Bronchial epithelial cell (primary cell): ENCODE results near the gene NR6A1. TPM values are rescaled to one million over a fixed set of nuclear protein-coding genes. Genes with fewer than 3 reads are reported as not detected.

Experiments
- DNase-seq: peaks from one replicate; pipeline ENCODE4 v3.0.0-alpha.2; 2010; ENCODE audit warnings: low read depth
- FAIRE-seq: peaks from 2 replicates; lab custom pipeline; 2011; peaks lifted over from hg19 to GRCh38; lab: Jason Lieb, UNC
- H3K27me3 ChIP-seq: 2 replicates; pipeline ENCODE4 v1.5.1; 2011; ENCODE audit warnings: low read length; ENCODE audit not compliant: control insufficient read depth, insufficient read depth
- H3K36me3 ChIP-seq: 2 replicates; pipeline ENCODE4 v1.5.1; 2011; ENCODE audit warnings: low read length; ENCODE audit not compliant: control insufficient read depth, insufficient read depth
- H3K4me3 ChIP-seq: 2 replicates; pipeline ENCODE4 v1.5.1; 2011; ENCODE audit warnings: mild to moderate bottlenecking, low read depth, low read length, control low read depth
- CTCF ChIP-seq: IDR thresholded peaks from 2 replicates; pipeline ENCODE4 v1.5.1; 2011; ENCODE audit warnings: mild to moderate bottlenecking, moderate library complexity, low read length, control low read depth, inconsistent platforms; ENCODE audit not compliant: insufficient read depth, severe bottlenecking
- total RNA-seq: library from RNA; depleted of rRNA; stranded (reverse); fragments of >200 nt; gene quantifications from 2 replicates; pipeline ENCODE4 v1.2.1, GENCODE V29; 2014

Gene NR6A1
- total RNA-seq, 1 donor from 2014 or later: 2.9 TPM

DNA sequence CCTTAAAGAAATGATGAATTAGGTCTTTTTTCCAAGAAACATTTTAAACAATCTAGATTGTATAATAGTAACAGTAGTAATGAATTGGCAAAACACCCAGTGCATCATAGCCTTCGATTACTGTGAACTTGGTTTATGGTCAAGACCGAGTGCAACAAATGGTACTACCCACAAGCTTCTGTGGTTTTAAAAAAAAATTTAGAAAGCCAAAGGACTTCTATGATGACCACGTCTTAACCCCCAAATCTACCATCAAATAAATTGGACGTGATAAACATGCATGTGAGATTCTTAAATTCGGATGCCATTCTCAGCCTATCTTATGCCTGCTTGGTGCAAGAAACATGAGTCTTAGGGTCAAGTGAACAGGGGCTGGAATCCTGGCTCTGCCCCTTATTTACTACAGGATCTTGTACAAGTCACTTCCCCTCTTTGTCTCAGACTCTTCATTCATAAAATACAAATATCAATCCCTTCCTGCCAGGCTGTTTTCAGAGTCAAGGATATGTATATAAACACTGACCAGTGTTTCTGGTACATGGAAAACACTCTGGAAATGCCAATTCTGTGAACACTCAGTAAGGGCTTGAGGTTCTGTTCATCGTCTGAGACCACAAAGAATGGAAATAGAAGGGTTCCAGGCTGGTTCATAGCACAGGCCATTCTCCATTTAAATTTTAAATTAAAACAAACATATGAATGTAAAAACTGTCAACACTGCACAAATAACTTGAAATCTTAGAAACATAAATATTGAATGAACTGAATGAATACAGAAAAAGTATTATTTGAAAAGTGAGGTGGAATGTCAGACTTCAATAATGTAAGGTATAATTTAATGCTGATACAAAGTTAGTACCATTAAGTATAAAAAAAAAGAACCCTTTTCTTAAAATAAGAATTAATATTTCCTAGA is 107.8 kb downstream of the NR6A1 start:
- TF ChIP-seq CTCF: no peak
- DNase-seq (no peak), FAIRE-seq (no peak)
- Histone ChIP-seq H3K27me3 (no peaks in the 10 kb centered on the region), H3K4me3 (no peak overlapping the region), H3K36me3 (no peaks in the 10 kb centered on the region)

DNA sequence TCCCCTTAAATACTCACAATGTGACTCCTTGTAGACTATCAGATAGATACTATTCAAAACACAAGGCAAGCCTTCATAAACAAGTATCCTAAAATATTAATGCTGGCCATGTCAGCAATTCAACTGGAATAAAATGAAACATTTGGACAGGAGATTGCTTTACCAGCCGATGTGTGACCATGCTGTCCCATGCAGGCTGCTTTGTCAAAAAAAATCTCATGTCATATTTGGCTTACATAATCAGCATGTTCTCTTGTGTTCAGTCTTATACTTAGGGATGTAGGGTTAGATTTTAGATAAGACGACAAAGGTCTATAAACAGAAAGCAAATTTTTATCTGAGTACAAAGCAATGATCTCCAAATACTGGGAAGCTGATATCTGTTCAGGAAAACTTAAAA is 108.5 kb downstream of the NR6A1 start:
- Histone ChIP-seq H3K36me3 (no peaks in the 10 kb centered on the region), H3K4me3 (no peak overlapping the region), H3K27me3 (no peaks in the 10 kb centered on the region)
- no peak for FAIRE-seq
- no peak for DNase-seq
- TF ChIP-seq CTCF: no peak

DNA sequence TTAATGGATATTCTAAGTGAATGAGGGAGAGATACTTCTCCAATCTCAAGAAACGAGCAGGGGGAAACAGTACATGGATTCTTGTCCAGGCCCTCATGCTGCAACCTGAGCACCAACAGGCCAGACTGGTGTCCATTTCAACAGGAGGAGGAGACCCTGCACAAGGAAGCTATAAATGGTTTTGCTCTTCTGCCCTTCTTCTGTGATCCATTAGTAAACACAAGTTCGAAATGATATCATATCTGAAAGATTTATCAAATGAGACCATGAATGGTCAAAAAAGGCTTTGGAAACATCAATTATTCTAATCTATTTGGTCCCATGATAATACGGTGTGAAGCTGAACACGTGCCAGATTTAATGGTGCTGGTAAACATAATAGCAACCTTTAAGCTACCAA is 109.8 kb downstream of the NR6A1 start:
- H3K4me3 ChIP-seq: no peak overlapping the region
- DNase-seq (no peak), FAIRE-seq (no peak)
- H3K27me3 ChIP-seq: no peaks in the 10 kb centered on the region
- H3K36me3 ChIP-seq: no peaks in the 10 kb centered on the region
- no peak for TF ChIP-seq CTCF

DNA sequence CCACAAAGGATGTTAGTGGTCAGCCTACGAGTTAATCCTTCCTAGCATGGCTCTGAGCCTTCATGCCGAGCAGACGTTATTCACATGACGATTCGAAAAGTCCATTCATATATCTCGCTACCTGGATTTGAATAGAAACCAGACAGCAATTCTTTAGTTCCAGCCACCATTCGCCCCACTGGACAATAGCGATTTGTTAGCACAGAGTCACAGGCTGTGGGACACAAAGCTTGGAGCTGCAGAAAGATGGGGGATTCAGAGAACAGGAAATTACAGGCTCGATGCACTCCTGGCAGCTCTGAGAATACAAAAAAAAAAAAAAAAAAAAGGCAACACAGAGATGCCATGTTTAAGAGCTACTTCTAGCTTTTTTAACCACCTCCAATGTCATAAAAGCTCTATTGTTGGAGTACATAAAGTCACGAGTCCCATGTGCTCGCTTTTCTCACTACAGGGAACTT is 110.7 kb downstream of the NR6A1 start:
- peak overlapping the region; percentile 50 for H3K4me3 ChIP-seq
- no peaks in the 10 kb centered on the region for H3K36me3 ChIP-seq
- TF ChIP-seq CTCF: no peak
- H3K27me3 ChIP-seq: no peaks in the 10 kb centered on the region
- FAIRE-seq (no peak), DNase-seq (peak; percentile 44)

DNA sequence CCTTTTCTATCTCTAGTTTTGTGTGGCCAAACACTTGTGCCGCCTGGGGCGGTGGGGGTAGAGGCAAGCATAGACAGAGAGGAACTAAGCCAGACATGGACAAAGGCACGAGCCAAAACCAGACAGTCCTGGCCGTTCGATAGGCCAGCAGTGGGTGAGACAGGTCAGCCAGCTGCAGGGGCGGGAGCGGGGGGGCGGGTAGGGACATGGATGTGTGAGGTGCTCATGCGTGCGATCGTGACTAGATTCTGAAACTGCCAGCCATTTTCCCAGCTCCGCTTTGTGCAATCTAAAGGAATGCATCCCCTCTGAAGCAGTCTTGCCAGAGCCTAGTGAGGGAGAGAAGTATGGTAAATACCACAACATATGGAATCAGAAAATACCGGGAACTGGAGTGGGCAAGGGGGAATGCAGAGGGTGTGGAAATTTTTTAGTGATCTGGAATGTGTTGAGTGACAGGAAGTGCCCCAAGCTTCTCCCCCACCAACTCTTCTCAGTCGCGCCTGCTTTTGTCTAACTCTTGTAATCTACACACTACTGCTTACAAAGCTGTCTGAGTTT is 111.9 kb downstream of the NR6A1 start:
- Histone ChIP-seq H3K27me3 (no peaks in the 10 kb centered on the region), H3K4me3 (peak overlapping the region; percentile 50), H3K36me3 (no peaks in the 10 kb centered on the region)
- DNase-seq (peak; percentile 86), FAIRE-seq (no peak)
- TF ChIP-seq CTCF: no peak
